K562 (cell line): ENCODE results near the gene UBAC2. TPM values are rescaled to one million over a fixed set of nuclear protein-coding genes. Genes with fewer than 3 reads are reported as not detected.

Source experiments
- ATAC-seq: fragments of 200-7000 bp; cut with Tn5 transposase; 3 replicates; pipeline ENCODE4 v1.9.1; 2020; ENCODE audit warnings: moderate library complexity
- BruUV-seq: library from RNA; stranded (reverse); fragments of 400-500 nt; replicated peaks from 2 replicates; lab custom pipeline; 2021; lab: Mats Ljungman, UMichigan
- CTCF ChIA-PET: fragments of 300-600 bp; formaldehyde crosslinking; extraction: SDS; loops from one replicate; lab custom pipeline; 2021; ENCODE audit warnings: low intra/inter-chr PET ratio; lab: Yijun Ruan, JAX
- POLR2A ChIA-PET: fragments of 300-600, 350-650 bp; sonication (Branson Sonifier 250); formaldehyde crosslinking; extraction: SDS; loops from one replicate; lab custom pipeline; 2021; ENCODE audit warnings: antibody characterized with exemption, inconsistent platforms; lab: Yijun Ruan, JAX
- DNase-seq, 4 experiments: peaks; one replicate each; pipeline versions ENCODE4 v3.0.0 to v3.0.0-alpha.2; 2011 to 2018; ENCODE audit warnings: low spot score in 3 of 4, mixed read lengths in 3 of 4; ENCODE audit errors: extremely low read depth in 1 of 4
- FAIRE-seq: peaks from 2 replicates; lab custom pipeline; 2011; peaks lifted over from hg19 to GRCh38; lab: Jason Lieb, UNC
- H2AFZ ChIP-seq: 2 replicates; pipeline ENCODE4 v1.6.0; 2011; ENCODE audit warnings: low read depth, low read length, control low read depth, inconsistent platforms
- H3K27ac ChIP-seq: fragments of 200-600 bp; 3 replicates; pipeline ENCODE4 v1.8.0; 2011; ENCODE audit warnings: low read depth, mild to moderate bottlenecking, control low read depth, inconsistent platforms, low read length, moderate library complexity, mixed read lengths; ENCODE audit errors: extremely low read depth
- H3K27me3 ChIP-seq, 2 experiments: fragments of 300-600 bp in 1 of 2; 2 replicates in 1 of 2; 3 replicates in 1 of 2; pipeline versions ENCODE4 v1.6.0 to v1.8.0; 2011; ENCODE audit warnings: inconsistent platforms in 2 of 2, low read length in 2 of 2, mild to moderate bottlenecking in 1 of 2, mixed read lengths in 1 of 2, moderate library complexity in 1 of 2; ENCODE audit not compliant: control insufficient read depth in 2 of 2, insufficient read depth in 2 of 2
- H3K36me3 ChIP-seq: fragments of 300-600 bp; 3 replicates; pipeline ENCODE4 v1.8.0; 2011; ENCODE audit warnings: mild to moderate bottlenecking, low read length, inconsistent platforms; ENCODE audit not compliant: control insufficient read depth, insufficient read depth
- H3K4me1 ChIP-seq, 2 experiments: fragments of 200-600 bp in 1 of 2; replicated peaks in 1 of 2; 2 replicates in 1 of 2; 3 replicates in 1 of 2; pipeline versions ENCODE4 v1.5.1 to v1.8.0; 2011; ENCODE audit warnings: inconsistent platforms in 2 of 2, low read length in 2 of 2, mild to moderate bottlenecking in 1 of 2, mixed read lengths in 1 of 2, moderate library complexity in 1 of 2; ENCODE audit not compliant: control insufficient read depth in 2 of 2, insufficient read depth in 2 of 2
- H3K4me2 ChIP-seq: 2 replicates; pipeline ENCODE4 v1.6.1; 2011; ENCODE audit warnings: low read length, control low read depth, inconsistent platforms, mixed read lengths; ENCODE audit not compliant: insufficient read depth
- H3K4me3 ChIP-seq: fragments of 200-600 bp; sonication (generic), shearing (Covaris generic); 2 replicates; pipeline ENCODE4 v1.5.1; 2016; ENCODE audit warnings: control low read depth, inconsistent platforms
- H3K79me2 ChIP-seq: fragments of 200-600 bp; 3 replicates; pipeline ENCODE4 v1.8.0; 2011; ENCODE audit warnings: low read length, inconsistent platforms; ENCODE audit not compliant: control insufficient read depth, insufficient read depth
- H3K9ac ChIP-seq, 2 experiments: 2 replicates each; pipeline versions ENCODE4 v1.6.0 to v1.6.1; 2011; ENCODE audit warnings: low read depth in 2 of 2, low read length in 2 of 2, control low read depth in 1 of 2, inconsistent platforms in 1 of 2, mild to moderate bottlenecking in 1 of 2, mixed read lengths in 1 of 2; ENCODE audit not compliant: insufficient read depth in 1 of 2
- H3K9me1 ChIP-seq: one replicate; pipeline ENCODE4 v1.6.0; 2011; ENCODE audit warnings: inconsistent platforms, mild to moderate bottlenecking, low read length, moderate library complexity; ENCODE audit not compliant: control insufficient read depth, insufficient read depth
- H3K9me3 ChIP-seq: replicated peaks from 2 replicates; pipeline ENCODE4 v1.5.1; 2011; ENCODE audit warnings: low read depth, low read length, inconsistent platforms; ENCODE audit not compliant: control insufficient read depth, insufficient read depth
- H4K20me1 ChIP-seq: replicated peaks from 2 replicates; pipeline ENCODE4 v1.6.1; 2011; ENCODE audit warnings: low read length, inconsistent platforms, mixed read lengths; ENCODE audit not compliant: control insufficient read depth, insufficient read depth
- ETV5 ChIP-seq: sonication (generic); formaldehyde crosslinking; IDR thresholded peaks from 2 replicates; pipeline ENCODE4 v1.4.0; 2020; ENCODE audit warnings: low read depth, mild to moderate bottlenecking, missing genetic modification reagents
- KDM5B ChIP-seq: fragments of 200-600 bp; sonication (generic); IDR thresholded peaks from 2 replicates; pipeline ENCODE4 v1.6.1; 2012; ENCODE audit warnings: low read depth, mild to moderate bottlenecking, moderate library complexity, low read length, control low read depth, inconsistent platforms; ENCODE audit not compliant: insufficient replicate concordance
- RBM15 ChIP-seq: fragments of 200-400 bp; formaldehyde crosslinking; IDR thresholded peaks from 2 replicates; pipeline ENCODE4 v1.6.1; 2018; ENCODE audit warnings: mild to moderate bottlenecking, low read length, moderate library complexity; ENCODE audit not compliant: insufficient read depth
- TFAM ChIP-seq: fragments of 250-450 bp; sonication (Bioruptor Pico); conservative IDR thresholded peaks from 2 replicates; pipeline ENCODE4 v1.5.0; 2021; ENCODE audit warnings: mild to moderate bottlenecking, moderate library complexity
- ZBTB7A ChIP-seq: IDR thresholded peaks from 2 replicates; pipeline ENCODE4 v1.6.1; 2011; ENCODE audit warnings: low read depth, mild to moderate bottlenecking, low read length, moderate library complexity, borderline replicate concordance; ENCODE audit not compliant: control insufficient read depth
- ZNF253 ChIP-seq: fragments of 250-450 bp; sonication (Bioruptor Pico); conservative IDR thresholded peaks from 2 replicates; pipeline ENCODE4 v1.6.1; 2021; ENCODE audit warnings: mild to moderate bottlenecking
- WGBS: fragments of 100-300 bp; shearing (Covaris generic); methylation state at CpG from one replicate; pipeline ENCODE4 v1.1.6; 2016; ENCODE audit warnings: low coverage, mixed read lengths; ENCODE audit not compliant: insufficient coverage; ENCODE audit errors: missing lambda C conversion rate; 5-methylcytosine and 5-hydroxymethylcytosine counted together
- in situ Hi-C: fragments of 300-500 bp; cut with MboI; formaldehyde crosslinking; loops from 4 replicates; pipeline ENCODE4 v1.15.0; 2018; ENCODE audit warnings: inconsistent platforms, mixed read lengths
- intact Hi-C: fragments of 100-400 bp; cut with micrococcal nuclease; formaldehyde crosslinking; loops from 2 replicates; pipeline ENCODE4 v1.14.2; 2022
- polyA plus RNA-seq, 8 experiments: library from polyadenylated mRNA; depleted of rRNA in 4 of 8; stranded (reverse) in 5 of 8; unstranded in 3 of 8; fragments of >200 nt; fragmentation: Nextera tagmentation in 2 of 8; fragmentation: Illumina TruSeq in 1 of 8; extraction: Ambion mirVana in 2 of 8; extraction: Trizol in 1 of 8; gene quantifications; 2 replicates each; pipeline versions ENCODE4 v1.2.1 to v1.2.3, GENCODE V29; 2011 to 2014; ENCODE audit warnings: inconsistent platforms in 1 of 8, missing spikeins in 1 of 8
- total RNA-seq, 7 experiments: library from RNA; depleted of rRNA in 6 of 7; stranded (reverse); fragments of >200 nt in 6 of 7; fragmentation: Illumina TruSeq in 2 of 7; extraction: Trizol in 2 of 7; gene quantifications; 2 replicates each; pipeline versions ENCODE4 v1.2.1 to v1.2.3, GENCODE V29; 2011 to 2021; ENCODE audit warnings: low replicate concordance in 1 of 7
- TF ChIP-seq, protein P1 (sequence below): IDR thresholded peaks from 2 replicates; pipeline ENCODE4 v1.6.1; 2016; ENCODE audit warnings: missing genetic modification characterization, missing compliant biosample characterization
- TF ChIP-seq, protein P2 (sequence below): fragments of 450-650 bp; formaldehyde crosslinking; IDR thresholded peaks from 2 replicates; pipeline ENCODE4 v1.4.0; 2020; ENCODE audit warnings: mild to moderate bottlenecking
- TF ChIP-seq, protein P3 (sequence below): fragments of 250-450 bp; sonication (Bioruptor Pico); IDR thresholded peaks from 2 replicates; pipeline ENCODE4 v1.8.0; 2021; ENCODE audit warnings: borderline replicate concordance, mild to moderate bottlenecking, moderate library complexity; ENCODE audit not compliant: poor library complexity, severe bottlenecking
- TF ChIP-seq, protein P4 (sequence below): fragments of 250-450 bp; sonication (Bioruptor Pico); IDR thresholded peaks from 2 replicates; pipeline ENCODE4 v1.5.0; 2021
- TF ChIP-seq, protein P5 (sequence below): fragments of 450-650 bp; IDR thresholded peaks from 2 replicates; pipeline ENCODE4 v1.7.1; 2018; ENCODE audit warnings: mild to moderate bottlenecking, low read depth; ENCODE audit not compliant: partially characterized antibody

UBAC2 gene
- total and polyA plus RNA-seq, 9 of the 15 experiments (the other 6 are each of a cell fraction or from before 2014, with no cell fraction given), result 6.0 to 84.1 (median 32.3) TPM

DNA sequence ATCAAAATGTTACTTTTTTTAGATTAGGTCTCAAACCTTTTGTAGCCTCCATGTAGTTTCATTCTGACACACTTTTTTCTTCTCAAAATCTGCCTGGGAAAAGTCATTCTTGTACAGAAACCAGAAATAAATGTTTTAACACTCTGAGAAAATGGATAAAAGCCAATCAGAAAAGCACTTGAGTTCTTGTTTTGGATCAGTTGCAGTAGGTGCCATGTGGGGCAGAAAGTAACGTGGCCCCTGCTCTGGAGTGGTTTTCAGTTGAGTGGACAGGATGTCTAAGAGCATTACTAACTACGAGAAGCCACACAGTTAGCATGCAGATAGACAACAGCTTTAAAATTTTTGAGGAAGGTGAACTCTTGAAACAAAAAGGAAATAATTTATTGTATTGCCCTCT is 87.4 kb downstream of the UBAC2 start (continued):
- TF ChIP-seq, protein P1, sequence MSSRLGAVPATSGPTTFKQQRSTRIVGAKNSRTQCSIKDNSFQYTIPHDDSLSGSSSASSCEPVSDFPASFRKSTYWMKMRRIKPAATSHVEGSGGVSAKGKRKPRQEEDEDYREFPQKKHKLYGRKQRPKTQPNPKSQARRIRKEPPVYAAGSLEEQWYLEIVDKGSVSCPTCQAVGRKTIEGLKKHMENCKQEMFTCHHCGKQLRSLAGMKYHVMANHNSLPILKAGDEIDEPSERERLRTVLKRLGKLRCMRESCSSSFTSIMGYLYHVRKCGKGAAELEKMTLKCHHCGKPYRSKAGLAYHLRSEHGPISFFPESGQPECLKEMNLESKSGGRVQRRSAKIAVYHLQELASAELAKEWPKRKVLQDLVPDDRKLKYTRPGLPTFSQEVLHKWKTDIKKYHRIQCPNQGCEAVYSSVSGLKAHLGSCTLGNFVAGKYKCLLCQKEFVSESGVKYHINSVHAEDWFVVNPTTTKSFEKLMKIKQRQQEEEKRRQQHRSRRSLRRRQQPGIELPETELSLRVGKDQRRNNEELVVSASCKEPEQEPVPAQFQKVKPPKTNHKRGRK (tag), result no peak
- TF ChIP-seq, protein P2, sequence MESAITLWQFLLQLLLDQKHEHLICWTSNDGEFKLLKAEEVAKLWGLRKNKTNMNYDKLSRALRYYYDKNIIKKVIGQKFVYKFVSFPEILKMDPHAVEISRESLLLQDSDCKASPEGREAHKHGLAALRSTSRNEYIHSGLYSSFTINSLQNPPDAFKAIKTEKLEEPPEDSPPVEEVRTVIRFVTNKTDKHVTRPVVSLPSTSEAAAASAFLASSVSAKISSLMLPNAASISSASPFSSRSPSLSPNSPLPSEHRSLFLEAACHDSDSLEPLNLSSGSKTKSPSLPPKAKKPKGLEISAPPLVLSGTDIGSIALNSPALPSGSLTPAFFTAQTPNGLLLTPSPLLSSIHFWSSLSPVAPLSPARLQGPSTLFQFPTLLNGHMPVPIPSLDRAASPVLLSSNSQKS, result no peak
- no peak for TF ChIP-seq KDM5B
- TF ChIP-seq, protein P3, sequence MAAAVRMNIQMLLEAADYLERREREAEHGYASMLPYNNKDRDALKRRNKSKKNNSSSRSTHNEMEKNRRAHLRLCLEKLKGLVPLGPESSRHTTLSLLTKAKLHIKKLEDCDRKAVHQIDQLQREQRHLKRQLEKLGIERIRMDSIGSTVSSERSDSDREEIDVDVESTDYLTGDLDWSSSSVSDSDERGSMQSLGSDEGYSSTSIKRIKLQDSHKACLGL (CRISPR knock-in tag), result no peak
- TF ChIP-seq, all 486 proteins: peak for 0

DNA sequence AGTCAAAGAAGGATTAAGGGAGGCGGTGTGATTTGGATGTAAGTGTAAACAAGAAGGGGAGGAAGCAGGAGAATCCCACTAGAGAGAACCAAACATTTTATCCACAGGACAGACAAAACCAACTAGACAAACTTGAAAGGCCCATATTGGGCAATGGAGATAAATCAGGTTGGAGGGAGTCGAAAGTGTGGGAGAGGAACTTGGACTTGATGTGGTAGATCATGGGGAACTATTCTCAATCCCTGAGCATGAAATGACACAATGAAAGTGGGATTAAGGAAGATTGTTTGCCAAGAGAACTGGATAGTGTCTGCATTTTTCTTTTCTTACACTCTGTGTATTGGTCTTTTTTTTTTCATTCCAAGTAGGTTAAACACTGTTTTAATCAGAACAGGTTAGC is 88.6 kb downstream of the UBAC2 start:
- no peaks in the 10 kb centered on the region; a peak in 2 of 5 replicates for H3K4me1 ChIP-seq
- no peak overlapping the region for H3K27ac ChIP-seq
- H3K4me2 ChIP-seq, result no peak overlapping the region
- no peak overlapping the region for H3K9ac ChIP-seq
- H3K36me3 ChIP-seq, result 0 out of 3 replicates have a peak, but pooled peaks cover 8% of the 10 kb centered on the region
- no peak overlapping the region for H2AFZ ChIP-seq
- in situ Hi-C loops, result no loop called here
- ATAC-seq (no peak), FAIRE-seq (no peak), DNase-seq (no peak)
- H3K4me3 ChIP-seq, result no peak overlapping the region
- POLR2A ChIA-PET, result no interaction called here
- 62% methylated on average over 2 of the region's 2 CpGs for WGBS
- intact Hi-C loops, result no loop called here
- H3K9me3 ChIP-seq, result no peaks in the 10 kb centered on the region
- BruUV-seq, result no TSS peak
- H4K20me1 ChIP-seq, result no peaks in the 10 kb centered on the region
- H3K27me3 ChIP-seq, result no peaks in the 10 kb centered on the region
- CTCF ChIA-PET, result no interaction called here
- H3K9me1 ChIP-seq, result no peaks in the 10 kb centered on the region
- H3K79me2 ChIP-seq, result no peaks in the 10 kb centered on the region
- TF ChIP-seq ZBTB7A, result no peak
- TF ChIP-seq TFAM (CRISPR knock-in tag), result no peak
- TF ChIP-seq ZNF253 (CRISPR knock-in tag), result no peak
- TF ChIP-seq ETV5 (CRISPR knock-in tag), result no peak
- TF ChIP-seq, protein P4, sequence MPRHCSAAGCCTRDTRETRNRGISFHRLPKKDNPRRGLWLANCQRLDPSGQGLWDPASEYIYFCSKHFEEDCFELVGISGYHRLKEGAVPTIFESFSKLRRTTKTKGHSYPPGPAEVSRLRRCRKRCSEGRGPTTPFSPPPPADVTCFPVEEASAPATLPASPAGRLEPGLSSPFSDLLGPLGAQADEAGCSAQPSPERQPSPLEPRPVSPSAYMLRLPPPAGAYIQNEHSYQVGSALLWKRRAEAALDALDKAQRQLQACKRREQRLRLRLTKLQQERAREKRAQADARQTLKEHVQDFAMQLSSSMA (CRISPR knock-in tag), result no peak
- TF ChIP-seq, protein P5, sequence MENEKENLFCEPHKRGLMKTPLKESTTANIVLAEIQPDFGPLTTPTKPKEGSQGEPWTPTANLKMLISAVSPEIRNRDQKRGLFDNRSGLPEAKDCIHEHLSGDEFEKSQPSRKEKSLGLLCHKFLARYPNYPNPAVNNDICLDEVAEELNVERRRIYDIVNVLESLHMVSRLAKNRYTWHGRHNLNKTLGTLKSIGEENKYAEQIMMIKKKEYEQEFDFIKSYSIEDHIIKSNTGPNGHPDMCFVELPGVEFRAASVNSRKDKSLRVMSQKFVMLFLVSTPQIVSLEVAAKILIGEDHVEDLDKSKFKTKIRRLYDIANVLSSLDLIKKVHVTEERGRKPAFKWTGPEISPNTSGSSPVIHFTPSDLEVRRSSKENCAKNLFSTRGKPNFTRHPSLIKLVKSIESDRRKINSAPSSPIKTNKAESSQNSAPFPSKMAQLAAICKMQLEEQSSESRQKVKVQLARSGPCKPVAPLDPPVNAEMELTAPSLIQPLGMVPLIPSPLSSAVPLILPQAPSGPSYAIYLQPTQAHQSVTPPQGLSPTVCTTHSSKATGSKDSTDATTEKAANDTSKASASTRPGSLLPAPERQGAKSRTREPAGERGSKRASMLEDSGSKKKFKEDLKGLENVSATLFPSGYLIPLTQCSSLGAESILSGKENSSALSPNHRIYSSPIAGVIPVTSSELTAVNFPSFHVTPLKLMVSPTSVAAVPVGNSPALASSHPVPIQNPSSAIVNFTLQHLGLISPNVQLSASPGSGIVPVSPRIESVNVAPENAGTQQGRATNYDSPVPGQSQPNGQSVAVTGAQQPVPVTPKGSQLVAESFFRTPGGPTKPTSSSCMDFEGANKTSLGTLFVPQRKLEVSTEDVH, result no peak
- no peak for TF ChIP-seq RBM15
